Body of pancreas (tissue), 4 donors: ENCODE results near the gene POR.

Experiments used
- POLR2A ChIP-seq, 3 donors: fragments of 450-650 bp; IDR thresholded peaks; one replicate each; pipeline ENCODE4 v1.6.1; 2016; ENCODE audit warnings: antibody characterized with exemption in 3 of 3, mild to moderate bottlenecking in 2 of 3
- TF ChIP-seq, protein P1 (sequence below), 7 experiments: fragments of 450-650 bp in 4 of 7; fragments of 200-600 bp in 3 of 7; sonication (generic) in 3 of 7; IDR thresholded peaks; one replicate each; pipeline ENCODE4 v1.5.1; 2016 to 2019; ENCODE audit warnings: antibody characterized with exemption in 7 of 7

DNA sequence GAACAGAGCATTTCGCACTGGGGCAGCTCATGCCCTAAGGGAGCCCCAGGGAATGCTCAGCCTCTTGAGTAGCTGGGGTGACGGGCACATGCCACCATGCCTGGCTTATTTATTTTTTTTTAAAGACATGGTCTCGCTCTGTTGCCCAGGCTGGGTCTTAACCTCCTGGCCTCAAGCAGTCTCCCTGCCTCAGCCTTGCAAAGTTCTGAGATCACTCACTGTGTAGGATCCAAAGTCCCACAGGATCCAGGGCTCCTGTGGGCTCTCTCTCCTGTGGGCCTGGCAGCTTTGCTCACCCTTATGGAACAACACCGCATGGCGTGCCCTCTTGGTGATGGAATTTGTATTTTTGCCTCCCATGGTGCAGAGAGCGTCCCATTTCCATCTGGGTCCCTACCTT, 45.4 kb downstream of the POR start:
- TF ChIP-seq, protein P1, sequence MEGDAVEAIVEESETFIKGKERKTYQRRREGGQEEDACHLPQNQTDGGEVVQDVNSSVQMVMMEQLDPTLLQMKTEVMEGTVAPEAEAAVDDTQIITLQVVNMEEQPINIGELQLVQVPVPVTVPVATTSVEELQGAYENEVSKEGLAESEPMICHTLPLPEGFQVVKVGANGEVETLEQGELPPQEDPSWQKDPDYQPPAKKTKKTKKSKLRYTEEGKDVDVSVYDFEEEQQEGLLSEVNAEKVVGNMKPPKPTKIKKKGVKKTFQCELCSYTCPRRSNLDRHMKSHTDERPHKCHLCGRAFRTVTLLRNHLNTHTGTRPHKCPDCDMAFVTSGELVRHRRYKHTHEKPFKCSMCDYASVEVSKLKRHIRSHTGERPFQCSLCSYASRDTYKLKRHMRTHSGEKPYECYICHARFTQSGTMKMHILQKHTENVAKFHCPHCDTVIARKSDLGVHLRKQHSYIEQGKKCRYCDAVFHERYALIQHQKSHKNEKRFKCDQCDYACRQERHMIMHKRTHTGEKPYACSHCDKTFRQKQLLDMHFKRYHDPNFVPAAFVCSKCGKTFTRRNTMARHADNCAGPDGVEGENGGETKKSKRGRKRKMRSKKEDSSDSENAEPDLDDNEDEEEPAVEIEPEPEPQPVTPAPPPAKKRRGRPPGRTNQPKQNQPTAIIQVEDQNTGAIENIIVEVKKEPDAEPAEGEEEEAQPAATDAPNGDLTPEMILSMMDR (IDR thresholded peaks at IDR 0.05) = no peak
- TF ChIP-seq POLR2A (IDR thresholded peaks at IDR 0.05) = no peak
